GM18505 (cell line): Measurements from ENCODE around the gene KISS1R.
A peak's percentile ranks its signal among the peaks of the same experiment; 100 is the strongest.
"Not testable (repeated sequence)": the region's sequence is repeated elsewhere in the genome, so short reads cannot be mapped to it uniquely, and the experiment has no call there.

Experiments
- ATAC-seq: cut with Tn5 transposase; IDR thresholded peaks from one replicate; pipeline ENCODE4 v1.9.1; 2021; ENCODE audit not compliant: unreplicated experiment
- POLR2A ChIP-seq: IDR thresholded peaks from 4 replicates; pipeline ENCODE4 v1.6.1; 2011; ENCODE audit warnings: borderline replicate concordance; ENCODE audit not compliant: insufficient read depth, insufficient read length; ENCODE audit errors: extremely low read depth

The KISS1R gene

DNA sequence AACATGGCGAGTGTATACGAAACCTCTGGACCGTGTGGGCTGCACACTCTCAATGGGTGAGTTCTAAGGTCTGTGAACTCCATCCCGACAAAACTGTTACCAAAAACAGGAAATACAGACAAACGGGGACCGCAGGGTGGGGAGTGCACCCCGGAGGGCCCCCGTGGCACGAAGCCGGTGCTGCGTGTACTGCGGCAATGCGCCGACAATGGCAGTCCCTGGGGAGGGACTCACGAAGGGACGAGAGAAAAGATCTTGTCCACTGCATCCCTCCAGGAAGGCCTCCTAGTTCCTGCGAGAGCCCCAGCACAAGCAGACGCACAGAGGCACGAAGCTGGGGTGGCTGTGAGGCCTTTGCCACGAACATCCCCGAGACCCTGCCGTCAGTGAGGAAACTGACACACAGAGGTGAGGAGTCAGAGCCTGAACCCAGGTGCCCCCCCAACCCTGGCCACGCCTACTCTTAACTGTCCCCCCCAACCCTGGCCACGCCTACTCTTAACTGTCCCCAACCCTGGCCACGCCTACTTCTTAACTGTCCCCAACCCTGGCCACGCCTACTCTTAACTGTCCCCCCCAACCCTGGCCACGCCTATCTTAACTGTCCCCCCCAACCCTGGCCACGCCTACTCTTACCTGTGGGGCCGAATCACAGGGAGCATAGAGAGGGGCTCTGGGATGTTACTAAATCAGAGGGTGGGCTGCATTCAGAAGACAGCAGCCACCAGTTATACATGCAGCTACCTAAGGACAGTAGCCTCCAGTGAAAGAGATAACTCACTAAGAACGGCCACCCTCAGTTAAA, 28.4 kb upstream of the KISS1R start:
- TF ChIP-seq POLR2A, result peak; percentile 36
- ATAC-seq, result no peak

DNA sequence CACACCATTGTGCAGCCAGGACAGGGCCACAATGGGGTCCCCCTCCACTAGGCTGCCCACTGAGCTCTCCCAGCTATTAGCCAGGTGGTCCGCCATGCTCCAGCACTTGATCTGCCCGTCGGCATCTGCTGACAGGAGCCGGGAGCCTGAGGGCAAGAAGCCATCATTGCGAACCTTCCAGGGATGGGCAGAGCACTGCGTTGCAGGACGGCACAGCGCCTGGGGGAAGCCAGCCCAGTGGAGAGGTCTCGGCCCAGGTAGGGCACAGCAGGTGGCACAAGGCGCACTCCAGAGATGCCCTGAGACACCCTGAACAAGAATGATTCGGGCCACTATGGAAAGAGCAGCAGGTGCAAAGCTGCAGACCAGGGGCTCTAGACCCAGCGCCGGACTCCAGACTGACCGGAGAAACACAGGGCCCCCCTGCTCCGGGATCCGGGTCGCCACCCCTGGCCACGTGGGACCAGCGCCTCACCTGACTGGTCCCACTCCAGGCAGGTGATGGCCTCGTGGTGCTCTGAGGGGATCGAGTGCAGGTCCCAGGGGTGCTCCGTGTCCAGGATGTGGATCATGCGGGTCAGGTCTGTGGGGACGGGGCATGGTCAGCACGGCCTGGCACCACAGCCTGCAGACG, 27.4 kb upstream of the KISS1R start:
- TF ChIP-seq POLR2A, result no peak
- ATAC-seq, result no peak

DNA sequence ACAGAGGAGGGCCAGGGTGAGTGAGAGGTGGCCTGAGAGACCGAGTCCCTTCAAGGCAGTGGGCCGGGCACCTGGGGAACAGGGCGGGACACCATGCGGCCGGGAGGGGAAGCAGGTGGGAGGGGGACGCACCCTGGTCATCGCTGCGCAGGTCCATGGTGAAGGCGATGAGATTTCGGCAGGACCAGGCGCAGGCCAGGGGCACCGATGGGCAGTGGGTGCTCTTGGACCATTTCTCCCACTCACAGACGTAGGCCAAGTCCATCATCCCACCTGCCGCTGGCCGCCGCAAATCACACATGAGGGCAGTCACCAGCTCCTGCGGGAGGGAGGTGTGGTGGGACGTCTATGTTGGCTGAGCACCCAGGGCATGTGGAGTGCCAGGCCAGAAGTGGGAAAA, 26.3 kb upstream of the KISS1R start:
- ATAC-seq, result no peak
- TF ChIP-seq POLR2A, result no peak

DNA sequence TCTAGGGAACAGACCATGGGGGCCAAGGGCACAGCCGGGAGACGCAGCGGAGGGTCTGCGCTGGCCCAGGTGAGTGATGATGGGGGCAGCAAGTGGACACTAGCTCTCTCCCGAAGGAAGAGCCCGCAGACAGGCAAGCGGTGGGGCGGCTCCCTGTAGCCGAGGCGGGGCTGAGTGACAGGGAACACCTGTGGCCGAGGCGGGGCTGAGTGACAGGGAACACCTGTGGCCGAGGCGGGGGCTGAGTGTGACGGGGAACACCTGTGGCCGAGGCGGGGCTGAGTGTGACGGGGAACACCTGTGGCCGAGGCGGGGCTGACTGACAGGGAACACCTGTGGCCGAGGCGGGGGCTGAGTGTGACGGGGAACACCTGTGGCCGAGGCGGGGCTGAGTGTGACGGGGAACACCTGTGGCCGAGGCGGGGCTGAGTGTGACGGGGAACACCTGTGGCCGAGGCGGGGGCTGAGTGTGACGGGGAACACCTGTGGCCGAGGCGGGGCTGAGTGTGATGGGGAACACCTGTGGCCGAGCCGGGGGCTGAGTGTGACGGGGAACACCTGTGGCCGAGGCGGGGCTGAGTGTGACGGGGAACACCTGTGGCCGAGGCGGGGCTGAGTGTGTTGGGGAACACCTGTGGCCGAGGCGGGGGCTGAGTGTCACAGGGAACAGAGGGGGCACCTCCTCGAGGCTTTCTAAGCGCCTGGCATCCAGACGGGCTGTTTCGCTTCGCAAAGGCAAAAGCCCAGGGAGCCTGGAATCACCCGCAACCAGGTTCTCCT, 25.5 kb upstream of the KISS1R start:
- ATAC-seq, result not testable (repeated sequence)

DNA sequence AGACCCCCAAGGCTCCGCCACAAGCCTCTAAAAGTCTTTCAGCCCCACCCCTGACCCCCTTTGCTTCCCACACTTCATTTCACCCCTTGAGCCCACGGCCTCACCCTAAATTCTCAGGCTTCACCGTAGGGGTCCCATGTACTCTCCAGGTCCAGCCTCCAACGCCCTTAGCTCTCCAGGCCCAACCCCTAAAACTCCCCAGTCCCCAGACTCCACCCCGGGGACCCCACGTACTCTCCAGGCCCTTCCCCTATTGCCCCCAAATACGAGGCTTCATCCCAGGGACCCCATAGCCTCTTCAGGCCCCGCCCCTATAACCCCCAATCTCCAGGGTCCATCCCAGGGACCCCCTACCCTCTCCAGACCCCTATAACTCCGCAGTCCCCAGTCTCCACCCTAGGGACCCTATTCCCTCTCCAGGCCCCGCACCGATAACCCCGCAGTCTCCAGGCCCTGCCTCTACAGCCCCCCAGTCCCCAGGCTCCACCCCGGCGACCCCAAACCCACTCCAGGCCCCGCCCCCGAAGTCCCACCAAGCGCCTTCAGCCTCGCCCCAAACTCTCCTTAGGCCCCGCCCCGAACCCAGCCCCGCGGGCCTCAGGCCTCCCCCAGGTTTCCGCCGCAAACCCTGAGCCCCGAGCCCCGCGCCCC, 24.8 kb upstream of the KISS1R start:
- no peak for TF ChIP-seq POLR2A
- ATAC-seq, result no peak

DNA sequence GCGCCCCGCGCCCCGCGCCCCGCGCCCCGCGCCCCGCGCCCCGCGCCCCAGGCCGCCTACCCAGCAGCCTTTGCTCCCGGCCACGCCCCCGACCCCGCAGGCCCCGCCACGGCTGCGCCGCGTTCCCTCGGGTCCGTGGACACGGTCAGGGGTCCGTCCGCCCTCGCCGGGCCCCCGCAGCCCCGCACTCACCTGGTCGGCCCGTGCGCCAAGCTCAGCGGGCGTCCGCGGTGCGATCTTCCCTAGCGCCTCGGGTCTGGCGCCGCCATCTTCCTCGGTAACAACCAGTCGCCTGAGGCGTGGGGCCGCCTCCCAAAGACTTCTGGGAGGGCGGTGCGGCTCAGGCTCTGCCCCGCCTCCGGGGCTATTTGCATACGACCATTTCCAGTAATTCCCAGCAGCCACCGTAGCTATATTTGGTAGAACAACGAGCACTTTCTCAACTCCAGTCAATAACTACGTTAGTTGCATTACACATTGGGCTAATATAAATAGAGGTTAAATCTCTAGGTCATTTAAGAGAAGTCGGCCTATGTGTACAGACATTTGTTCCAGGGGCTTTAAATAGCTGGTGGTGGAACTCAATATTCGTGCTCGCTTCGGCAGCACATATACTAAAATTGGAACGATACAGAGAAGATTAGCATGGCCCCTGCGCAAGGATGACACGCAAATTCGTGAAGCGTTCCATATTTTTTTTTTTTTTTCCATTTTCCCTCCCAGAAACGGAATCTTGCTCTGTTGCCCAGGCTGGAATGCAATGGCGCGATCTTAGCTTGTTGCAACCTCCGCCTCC, 24.0 kb upstream of the KISS1R start, which contains the start of the genes MED16 and RNU6-9:
Gene MED16 (minus strand): TSS at position 294 of the 796 bp plus-strand sequence. CDS start 2,056 bp downstream, outside the sequence.
Gene RNU6-9 (plus strand): TSS at position 591 of the 796 bp plus-strand sequence.
- ATAC-seq, result peak; percentile 67
- TF ChIP-seq POLR2A, result peak; percentile 74

DNA sequence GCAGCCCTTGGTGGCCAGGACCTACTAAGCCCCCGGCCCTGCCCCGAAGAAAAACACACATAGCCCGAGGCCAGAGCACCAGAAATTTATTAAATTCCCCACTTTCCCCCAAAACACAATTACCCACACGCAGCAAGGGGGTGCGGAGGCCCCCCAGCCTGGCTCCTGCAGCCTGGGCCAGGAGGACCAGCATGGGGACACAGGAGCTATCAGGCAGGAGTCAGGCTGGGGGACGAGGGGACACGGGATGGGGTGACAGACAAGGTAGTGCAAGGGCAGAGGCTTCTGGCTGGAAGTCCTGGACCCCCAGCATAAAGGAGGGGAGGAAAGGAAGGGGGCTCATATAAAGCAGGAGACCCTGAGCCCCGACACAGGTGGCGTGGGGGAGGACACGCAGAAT, 20.7 kb upstream of the KISS1R start:
- no peak for ATAC-seq
- TF ChIP-seq POLR2A, result no peak

DNA sequence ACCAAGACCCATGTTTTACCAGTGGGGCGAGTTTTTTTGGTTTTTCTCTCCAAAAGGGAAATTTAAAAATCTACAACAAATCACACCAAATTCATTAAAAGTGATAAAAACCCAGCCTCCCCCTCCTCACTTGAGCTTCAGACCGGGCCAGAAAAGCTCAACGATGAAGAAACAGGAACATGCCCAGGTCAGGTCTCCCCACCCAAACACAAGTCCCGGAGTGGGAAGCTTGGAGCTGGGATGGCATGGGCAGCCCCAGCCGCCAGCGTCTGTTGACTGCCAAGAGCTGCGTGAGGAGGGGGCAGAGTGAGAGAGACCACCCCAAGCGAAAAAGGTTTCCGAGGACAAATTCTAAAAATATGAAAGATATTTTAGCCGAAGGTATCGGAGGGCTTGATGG, 20.1 kb upstream of the KISS1R start:
- ATAC-seq, result no peak

DNA sequence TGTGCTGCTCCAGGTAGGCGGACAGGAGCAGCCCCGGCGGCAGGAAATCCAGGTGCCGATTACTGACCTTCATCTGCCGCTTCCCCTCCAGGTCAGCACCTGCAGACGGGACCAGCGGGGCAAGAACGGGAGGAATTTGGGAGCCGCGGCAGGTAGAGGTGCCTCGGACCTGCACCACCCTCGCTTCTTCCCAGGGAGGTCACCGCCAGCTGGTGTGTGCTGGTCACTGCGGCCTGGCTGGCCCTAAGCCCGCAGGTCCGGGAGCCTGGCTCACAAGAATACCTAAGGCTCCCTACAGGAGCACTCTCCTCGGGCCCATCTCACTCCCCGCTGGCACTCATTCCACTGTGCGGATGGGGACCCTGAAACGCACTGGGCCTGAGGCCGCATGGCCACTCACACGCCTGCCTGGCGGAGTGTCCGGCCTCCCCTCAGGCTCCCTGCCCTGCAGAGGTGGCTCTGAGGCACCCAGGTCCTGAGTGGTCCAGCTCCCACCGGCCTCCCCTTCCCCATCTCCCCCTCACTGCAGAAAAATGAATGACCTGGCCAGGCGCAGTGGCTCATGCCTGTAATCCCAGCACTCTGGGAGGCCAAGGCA, 19.6 kb upstream of the KISS1R start:
- no peak for TF ChIP-seq POLR2A
- ATAC-seq, result no peak

More for the DNA sequence above, 20.1 kb upstream of the KISS1R start:
- TF ChIP-seq POLR2A, result no peak

DNA sequence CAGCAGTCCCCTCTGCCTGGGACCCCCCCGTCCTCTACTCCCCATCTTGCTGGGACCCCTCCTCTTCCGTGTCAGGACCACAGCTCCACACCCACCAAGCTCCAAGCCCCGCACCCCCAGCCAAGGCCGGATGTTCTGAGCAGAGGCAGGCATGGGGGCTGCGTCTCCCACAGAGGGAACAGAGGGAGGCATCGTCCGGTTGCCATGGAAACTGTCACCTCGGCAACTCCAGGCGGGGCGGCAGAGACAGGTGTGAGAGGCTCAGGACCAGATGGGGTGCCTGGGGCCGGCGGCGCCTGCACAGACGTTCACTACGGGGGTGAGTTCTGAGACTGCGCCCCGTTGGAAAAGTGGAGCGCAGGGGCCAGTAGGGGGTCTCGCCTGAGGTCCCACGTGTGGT, 18.5 kb upstream of the KISS1R start:
- no peak for ATAC-seq
- TF ChIP-seq POLR2A, result no peak

DNA sequence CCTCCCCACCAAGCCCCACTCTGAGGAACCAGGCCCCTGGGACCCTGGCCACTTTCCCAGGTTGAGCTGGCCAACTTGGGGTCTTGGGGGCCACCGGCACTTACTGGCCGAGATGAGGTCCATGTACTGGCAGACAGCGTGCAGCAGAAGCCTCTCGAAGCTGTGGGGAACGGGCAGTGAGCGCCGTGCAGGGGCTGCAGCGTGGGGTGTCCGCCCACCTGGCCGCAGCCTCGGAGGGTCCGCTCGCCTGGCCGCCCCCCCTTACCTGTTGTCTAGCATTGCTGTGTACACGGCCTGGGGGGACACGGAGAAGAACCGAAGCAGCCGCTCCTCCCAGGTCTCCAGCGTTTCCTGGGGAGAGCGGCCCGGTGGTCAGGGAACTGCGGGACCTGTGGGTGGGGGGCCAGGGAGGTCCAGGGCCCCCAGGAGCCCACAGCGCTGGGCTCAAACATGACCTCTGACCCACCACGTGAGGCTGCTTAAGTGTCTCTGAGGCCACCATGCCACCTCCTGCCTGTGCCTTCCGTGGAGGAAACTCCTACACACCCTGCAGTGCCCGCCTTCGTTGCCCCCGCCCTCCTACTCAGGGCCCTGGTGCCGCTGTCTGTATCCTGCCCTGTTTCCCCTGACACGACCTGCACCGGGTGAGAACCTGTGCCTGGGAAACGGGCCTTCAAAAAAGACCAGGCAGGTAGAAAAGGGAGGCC, 17.6 kb upstream of the KISS1R start:
- TF ChIP-seq POLR2A, result no peak
- no peak for ATAC-seq

DNA sequence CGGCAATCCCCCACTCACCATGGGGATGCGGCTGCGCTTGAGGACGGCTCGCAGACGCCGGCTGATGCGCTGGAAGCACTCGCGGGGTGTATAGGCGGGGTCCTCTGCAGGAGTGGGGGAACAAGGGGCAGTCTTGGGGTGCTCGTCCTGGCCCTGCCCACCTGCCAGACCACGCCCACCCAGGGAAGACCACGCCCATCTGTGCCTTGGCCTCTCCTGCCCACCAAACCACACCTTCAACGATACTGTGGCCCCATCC, 17.2 kb upstream of the KISS1R start:
- no peak for ATAC-seq
- no peak for TF ChIP-seq POLR2A
